Gastroesophageal sphincter (tissue), 3 donors: ENCODE data around the gene ASB11.

ENCODE experiments used
- EP300 ChIP-seq: sonication (generic); formaldehyde crosslinking; IDR thresholded peaks from one replicate; pipeline ENCODE4 v1.6.1; 2017; ENCODE audit warnings: antibody characterized with exemption, mild to moderate bottlenecking
- POLR2A ChIP-seq, 2 donors: fragments of 450-650 bp; IDR thresholded peaks; one replicate each; pipeline ENCODE4 v1.6.1; 2017; ENCODE audit warnings: antibody characterized with exemption in 2 of 2, mild to moderate bottlenecking in 2 of 2, moderate library complexity in 1 of 2
- POLR2AphosphoS5 ChIP-seq: sonication (generic); formaldehyde crosslinking; IDR thresholded peaks from one replicate; pipeline ENCODE4 v1.6.1; 2017; ENCODE audit warnings: antibody characterized with exemption
- TF ChIP-seq, protein P1 (sequence below), 4 experiments: fragments of 200-600 bp in 2 of 4; fragments of 450-650 bp in 2 of 4; sonication (generic) in 1 of 4; IDR thresholded peaks; one replicate each; pipeline ENCODE4 v1.5.1; 2017 to 2019; ENCODE audit warnings: antibody characterized with exemption in 4 of 4, mild to moderate bottlenecking in 2 of 4, moderate library complexity in 2 of 4

DNA sequence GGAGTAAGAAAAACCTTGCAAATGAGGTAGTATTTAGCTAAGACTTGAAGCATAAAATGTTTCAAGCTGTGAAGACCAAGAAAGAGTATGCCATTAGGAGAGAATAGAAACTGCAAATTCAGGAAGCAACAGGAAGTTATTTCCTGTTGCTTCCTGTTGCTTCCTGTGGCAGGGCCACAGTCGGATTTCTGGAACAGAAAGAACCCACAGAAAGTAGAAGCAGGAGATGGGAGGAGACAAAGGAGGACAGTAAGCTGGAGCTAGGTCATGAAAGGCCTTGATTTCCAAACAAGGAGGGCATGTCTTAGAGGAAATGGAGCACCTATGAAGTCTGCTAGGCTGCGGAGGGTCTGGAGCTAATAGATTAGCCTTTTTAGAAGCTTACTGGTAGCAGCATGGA, 17.2 kb downstream of the ASB11 start:
- TF ChIP-seq, protein P1, sequence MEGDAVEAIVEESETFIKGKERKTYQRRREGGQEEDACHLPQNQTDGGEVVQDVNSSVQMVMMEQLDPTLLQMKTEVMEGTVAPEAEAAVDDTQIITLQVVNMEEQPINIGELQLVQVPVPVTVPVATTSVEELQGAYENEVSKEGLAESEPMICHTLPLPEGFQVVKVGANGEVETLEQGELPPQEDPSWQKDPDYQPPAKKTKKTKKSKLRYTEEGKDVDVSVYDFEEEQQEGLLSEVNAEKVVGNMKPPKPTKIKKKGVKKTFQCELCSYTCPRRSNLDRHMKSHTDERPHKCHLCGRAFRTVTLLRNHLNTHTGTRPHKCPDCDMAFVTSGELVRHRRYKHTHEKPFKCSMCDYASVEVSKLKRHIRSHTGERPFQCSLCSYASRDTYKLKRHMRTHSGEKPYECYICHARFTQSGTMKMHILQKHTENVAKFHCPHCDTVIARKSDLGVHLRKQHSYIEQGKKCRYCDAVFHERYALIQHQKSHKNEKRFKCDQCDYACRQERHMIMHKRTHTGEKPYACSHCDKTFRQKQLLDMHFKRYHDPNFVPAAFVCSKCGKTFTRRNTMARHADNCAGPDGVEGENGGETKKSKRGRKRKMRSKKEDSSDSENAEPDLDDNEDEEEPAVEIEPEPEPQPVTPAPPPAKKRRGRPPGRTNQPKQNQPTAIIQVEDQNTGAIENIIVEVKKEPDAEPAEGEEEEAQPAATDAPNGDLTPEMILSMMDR (IDR thresholded peaks at IDR 0.05), result no peak
- TF ChIP-seq POLR2A (IDR thresholded peaks at IDR 0.05), result no peak
- TF ChIP-seq POLR2AphosphoS5, result no peak
- TF ChIP-seq EP300, result no peak
